SK-N-DZ (cell line): ENCODE measurements around the gene SCAMP5.

Source experiments
- DNase-seq: peaks from one replicate; pipeline ENCODE4 v3.0.0-alpha.2; 2015; ENCODE audit warnings: low spot score

The SCAMP5 gene

GRCh38 chr15:75045332-75046015 lies 50.1 kb downstream of the SCAMP5 start:
- DNase-seq, result no peak

GRCh38 chr15:75048394-75048793 lies 53.0 kb downstream of the SCAMP5 start:
- DNase-seq, result no peak

GRCh38 chr15:75049392-75049791 lies 54.0 kb downstream of the SCAMP5 start:
- DNase-seq, result no peak

GRCh38 chr15:75050283-75050682 lies 54.9 kb downstream of the SCAMP5 start:
- no peak for DNase-seq

GRCh38 chr15:75051191-75051608 lies 55.8 kb downstream of the SCAMP5 start:
- DNase-seq, result peak; percentile 22

- no peak for DNase-seq
These were observed 56.3 kb downstream of the SCAMP5 start for GRCh38 chr15:75051711-75052110.

GRCh38 chr15:75052972-75053747 lies 57.8 kb downstream of the SCAMP5 start:
- no peak for DNase-seq

- DNase-seq, result no peak
These were observed 58.4 kb downstream of the SCAMP5 start for GRCh38 chr15:75053748-75054125.

GRCh38 chr15:75054172-75054897 lies 59.0 kb downstream of the SCAMP5 start:
- DNase-seq, result no peak

GRCh38 chr15:75056036-75056435 lies 60.7 kb downstream of the SCAMP5 start:
- no peak for DNase-seq

- no peak for DNase-seq
These were observed 63.0 kb downstream of the SCAMP5 start for GRCh38 chr15:75058127-75058905.

GRCh38 chr15:75059607-75060006 lies 64.2 kb downstream of the SCAMP5 start:
- DNase-seq, result no peak

- DNase-seq, result no peak
These were observed 65.9 kb downstream of the SCAMP5 start for GRCh38 chr15:75061272-75061671.

GRCh38 chr15:75062706-75063105 lies 67.3 kb downstream of the SCAMP5 start:
- no peak for DNase-seq

GRCh38 chr15:75063338-75063737 lies 68.0 kb downstream of the SCAMP5 start:
- no peak for DNase-seq

GRCh38 chr15:75063889-75064288 lies 68.5 kb downstream of the SCAMP5 start:
- DNase-seq, result no peak

- no peak for DNase-seq
These were observed 69.5 kb downstream of the SCAMP5 start for GRCh38 chr15:75064846-75065245.

- no peak for DNase-seq
These were observed 70.1 kb downstream of the SCAMP5 start for GRCh38 chr15:75065467-75065850.

- DNase-seq, result no peak
These were observed 70.6 kb downstream of the SCAMP5 start for GRCh38 chr15:75065851-75066509.

GRCh38 chr15:75067123-75067830 lies 71.9 kb downstream of the SCAMP5 start:
- no peak for DNase-seq

- DNase-seq, result no peak
These were observed 73.4 kb downstream of the SCAMP5 start for GRCh38 chr15:75068748-75069147.
